Measurements from ENCODE around the gene RASSF4. TPM values are rescaled to one million over a fixed set of nuclear protein-coding genes. Genes with fewer than 3 reads are reported as not detected.

The RASSF4 gene
- total RNA-seq, 1 donor from 2014 or later, result 0.23 TPM

DNA sequence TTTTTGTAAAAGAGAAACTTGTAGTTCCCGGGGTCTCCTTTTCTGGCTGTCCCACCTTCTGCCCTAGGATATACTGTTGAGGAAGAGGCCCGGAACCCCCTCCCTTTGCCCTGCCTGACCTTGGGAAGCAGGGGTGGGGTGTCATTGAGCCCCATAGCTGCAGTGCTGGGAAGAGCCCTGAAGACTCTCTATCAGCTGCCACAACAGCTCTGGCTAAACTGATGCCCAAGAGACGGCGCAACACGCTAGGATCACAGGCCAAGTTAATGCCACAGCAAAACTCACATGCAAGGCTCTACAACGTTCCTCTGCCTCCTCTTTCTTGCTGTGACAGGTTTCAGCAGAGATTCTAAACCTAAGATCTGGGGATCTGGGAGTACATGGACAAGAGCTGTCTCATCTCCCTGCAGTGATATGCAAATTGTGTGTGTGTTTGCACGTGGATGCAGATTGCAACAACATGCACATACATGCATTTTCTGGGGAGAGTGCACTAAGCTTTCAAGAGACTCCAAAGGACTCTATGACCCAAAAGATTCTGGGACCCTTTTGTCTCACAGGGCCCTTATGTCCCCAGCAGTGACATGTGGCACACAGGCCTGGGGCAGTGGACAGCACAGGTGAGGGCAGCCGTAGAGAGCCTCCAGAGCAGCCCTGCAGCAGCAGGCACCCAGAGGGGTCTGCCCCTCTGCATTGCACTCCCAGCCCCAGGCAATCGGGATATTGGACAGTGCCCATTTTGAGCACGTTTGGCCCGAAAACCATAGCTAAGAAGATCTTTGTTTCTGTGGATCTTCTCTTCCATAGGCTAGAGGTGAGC, 2.5 kb downstream of the RASSF4 start:
- intact Hi-C loops (cut with micrococcal nuclease), result no loop called here

DNA sequence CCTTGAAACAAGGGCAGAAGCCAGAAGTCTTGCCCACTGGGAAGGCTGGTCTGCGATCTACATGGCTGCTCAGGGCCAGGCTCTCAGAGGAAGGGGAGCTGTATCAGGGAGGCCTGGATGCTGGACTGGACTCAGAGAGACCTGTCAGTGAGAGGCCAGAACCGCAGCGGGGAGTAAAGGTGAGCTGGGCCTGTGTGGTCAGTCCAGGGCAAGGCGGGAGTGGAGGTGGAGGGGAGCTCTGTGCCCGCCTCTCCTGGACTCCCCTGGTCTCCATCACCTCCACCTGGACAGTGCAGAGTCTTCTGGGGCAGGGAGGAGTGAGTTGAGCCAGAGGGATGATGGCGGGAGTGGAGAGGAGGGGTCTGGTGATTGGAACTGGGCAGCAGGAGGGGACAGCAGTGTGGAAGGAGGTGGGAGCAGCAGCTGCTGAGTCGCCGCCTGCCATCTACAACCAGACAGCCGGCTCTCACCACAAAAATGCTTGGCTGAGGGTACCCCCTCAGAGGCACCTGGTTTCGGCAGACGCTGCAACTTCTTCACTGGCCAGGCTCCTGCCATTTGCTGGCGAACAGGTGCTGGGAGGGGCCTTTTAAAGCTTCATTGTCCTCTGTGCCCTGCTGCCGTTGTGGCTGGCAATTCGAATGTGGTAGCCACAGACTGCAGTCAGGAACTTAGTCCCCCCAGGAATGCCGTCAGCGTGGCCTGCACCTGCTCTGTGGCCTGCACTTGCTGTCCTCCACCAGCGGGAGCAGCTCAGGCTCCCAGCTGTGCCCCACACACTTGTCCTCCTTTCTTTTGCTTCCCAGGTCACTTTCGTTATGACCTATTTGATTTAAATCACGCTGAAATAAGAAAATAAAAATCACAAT, 3.5 kb downstream of the RASSF4 start:
- intact Hi-C loops (cut with micrococcal nuclease), result no loop called here

DNA sequence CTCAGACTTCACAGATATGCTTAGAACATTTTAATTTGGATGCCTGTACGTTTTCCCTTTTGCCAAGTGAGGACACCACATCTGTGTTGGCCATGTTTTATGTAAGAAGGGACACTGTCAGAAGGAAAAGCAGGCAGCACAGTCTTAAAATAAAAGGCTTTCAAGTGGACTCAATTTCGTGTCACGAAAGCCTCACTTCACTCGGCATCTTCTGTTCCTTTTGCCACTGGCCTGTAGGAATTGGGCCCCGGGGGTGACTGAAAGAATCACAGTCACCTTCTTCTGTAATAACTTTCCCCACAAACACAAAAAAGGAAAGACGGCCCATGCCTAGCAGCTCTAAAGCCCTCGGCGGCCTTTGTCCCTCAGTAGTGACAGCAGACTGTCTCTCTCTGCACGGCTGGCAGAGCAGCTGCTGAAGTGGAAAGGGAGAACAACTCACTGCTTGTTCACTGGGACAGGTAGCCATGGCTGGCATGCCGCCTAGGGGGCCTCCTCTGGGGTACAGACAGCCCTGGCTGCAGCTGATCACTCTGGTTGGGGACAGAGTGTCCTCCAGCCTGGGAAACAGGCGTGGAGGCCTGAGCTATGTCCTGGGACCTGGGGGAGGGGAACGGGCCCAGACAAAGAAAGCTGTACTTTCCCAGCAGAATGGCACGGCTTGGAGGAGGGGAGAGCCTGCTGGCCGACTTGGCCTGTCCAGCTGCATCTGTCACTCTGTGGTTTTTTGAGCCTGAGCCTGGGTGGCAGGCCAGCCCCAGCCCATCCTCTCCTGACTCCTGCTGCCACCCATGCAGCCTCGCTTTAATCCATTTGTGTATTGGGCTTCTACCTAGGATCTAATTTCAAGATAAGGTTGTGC, 4.4 kb downstream of the RASSF4 start:
- intact Hi-C loops (cut with micrococcal nuclease), result no loop called here

DNA sequence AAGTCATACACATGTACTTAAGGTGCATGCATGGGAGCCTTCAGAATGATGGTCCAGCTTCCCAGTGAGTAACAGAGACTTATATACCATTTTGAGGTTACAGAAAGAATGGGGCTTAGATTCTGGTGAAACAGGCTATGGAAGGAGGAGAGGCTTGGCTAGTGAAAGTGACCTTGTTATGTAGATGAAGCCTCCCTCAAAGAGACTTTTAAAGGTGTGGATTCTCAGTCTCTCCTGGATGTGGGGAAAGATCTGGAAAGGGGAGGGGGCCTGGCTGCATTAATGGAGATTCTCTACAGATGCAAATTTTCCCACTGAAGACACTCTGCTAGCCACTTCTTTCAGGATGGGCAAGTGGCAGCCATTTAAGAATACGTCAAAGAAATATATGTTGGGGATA, 5.5 kb downstream of the RASSF4 start:
- intact Hi-C loops (cut with micrococcal nuclease), result no loop called here

DNA sequence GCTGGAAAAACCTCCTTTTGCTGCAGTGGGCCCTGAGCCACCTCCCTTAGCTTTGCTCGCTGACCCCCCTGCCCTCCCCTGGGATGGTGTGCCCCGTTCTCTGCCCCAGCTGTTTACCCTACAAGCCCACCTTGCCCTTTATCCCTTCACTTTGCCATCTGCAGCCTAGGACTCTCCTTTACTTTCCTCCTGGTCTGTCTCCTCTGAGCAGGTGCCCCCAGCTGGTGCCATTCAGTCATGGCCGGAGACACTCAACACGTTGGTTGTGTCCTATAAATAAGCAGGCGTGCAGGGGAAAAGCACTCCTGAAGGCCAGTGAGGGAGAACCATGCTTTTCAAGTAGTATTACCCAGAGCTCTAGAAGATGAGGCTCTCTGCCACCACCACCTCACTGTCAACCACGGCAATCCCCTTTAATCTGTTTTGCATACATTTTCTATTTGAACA, 6.1 kb downstream of the RASSF4 start:
- intact Hi-C loops (cut with micrococcal nuclease), result no loop called here

DNA sequence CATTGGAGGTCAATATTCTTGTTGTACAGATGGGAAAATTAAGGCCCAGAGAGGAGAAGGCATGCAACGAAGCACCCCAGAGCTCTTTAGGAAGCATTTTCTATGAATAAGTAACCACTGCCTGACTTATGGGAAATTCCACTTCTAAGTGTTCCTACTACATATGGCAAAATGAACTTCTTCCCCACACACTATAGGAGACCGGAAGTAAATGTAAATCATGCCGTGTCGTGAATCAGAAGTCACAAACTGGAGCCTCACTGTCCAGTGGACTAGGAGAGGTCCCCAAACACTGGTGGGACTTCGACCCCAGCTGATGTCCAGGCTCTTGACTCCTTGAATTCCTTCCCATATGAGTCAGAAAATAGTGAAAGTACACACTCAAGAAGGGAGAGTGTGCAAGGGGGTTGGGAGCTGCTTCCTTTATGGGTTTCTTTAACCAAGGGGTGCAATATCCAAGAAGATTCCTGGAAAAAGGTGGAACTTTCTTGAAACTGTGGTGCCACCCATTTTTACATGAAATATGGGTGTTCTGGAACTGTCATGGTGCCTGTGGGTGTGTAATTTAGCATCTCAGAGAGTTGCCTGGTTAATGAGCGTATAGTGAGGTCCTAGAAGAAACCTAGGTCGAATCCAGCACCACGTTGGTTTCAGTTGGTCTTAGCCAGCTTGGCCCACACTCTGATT, 6.7 kb downstream of the RASSF4 start:
- intact Hi-C loops (cut with micrococcal nuclease), result no loop called here

DNA sequence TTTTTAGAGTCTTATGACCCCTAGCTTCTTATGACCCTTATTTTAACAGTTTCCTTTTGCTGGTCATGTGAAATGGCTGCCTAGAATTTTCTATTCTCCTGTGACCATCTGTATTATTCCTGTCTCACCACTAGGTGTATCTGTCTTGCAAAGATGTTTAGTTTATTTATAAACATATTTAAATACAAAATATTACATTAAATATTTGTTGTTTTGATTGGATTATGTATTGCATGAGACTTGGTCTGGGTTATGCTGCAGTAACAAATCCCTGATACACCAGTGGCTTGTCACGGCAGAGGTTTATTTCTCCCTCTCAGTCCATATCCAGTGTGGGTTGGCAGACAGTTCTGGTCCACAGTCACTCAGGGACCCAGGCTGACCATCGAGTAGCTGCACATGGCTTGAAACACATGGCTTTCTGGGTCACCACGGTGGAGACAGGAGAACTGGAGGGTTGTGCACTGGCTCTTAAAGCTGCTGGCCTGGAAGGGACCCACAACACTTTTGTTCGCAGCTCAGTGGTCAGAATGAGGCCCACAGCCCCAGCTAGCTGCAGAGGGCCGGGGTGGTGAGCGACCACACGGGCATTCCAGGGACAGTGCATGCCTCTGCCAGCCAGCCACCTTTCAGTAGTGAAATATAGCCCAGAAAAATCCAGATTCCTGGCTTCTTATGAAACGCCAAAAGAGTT, 7.4 kb downstream of the RASSF4 start:
- intact Hi-C loops (cut with micrococcal nuclease), result no loop called here

DNA sequence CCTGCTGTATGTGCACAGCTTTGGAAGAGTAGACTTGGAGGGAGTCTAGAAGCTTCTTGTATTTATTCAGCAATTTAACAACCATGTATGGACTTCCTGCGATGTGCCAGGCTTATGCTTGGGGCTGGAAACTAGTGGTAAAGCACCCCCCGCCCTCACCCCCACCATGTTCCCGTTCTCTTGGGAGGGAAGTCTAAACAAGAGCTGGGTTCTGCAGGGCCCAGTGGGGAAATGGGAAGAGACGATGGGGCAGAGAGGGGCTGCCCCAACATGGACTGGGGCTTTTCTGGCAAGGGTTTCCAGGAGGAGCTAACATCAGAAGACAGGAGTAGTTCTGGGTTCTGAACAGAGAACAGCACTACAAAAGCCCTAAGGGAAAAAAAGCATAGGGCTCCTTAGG, 8.0 kb downstream of the RASSF4 start:
- intact Hi-C loops (cut with micrococcal nuclease), result no loop called here

DNA sequence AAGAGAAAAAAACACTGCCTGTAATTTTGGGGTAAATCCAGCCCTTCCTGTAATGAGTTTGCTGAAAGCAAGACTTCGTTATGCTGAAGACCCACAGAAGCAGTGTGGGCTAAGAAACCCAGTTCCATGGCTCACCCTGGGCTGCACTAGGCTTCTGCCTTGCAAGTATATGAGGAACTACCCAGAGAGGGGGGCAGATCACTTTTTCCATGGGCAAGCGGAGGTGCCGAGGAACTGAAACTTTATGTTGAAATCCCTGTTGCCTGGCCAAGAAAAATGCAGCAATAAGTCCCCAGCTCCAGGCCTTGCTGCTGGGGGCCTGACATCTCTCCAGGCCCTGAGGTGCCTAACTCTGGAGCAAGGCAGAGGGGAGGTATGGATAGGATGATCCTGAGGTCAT, 8.5 kb downstream of the RASSF4 start:
- intact Hi-C loops (cut with micrococcal nuclease), result no loop called here

DNA sequence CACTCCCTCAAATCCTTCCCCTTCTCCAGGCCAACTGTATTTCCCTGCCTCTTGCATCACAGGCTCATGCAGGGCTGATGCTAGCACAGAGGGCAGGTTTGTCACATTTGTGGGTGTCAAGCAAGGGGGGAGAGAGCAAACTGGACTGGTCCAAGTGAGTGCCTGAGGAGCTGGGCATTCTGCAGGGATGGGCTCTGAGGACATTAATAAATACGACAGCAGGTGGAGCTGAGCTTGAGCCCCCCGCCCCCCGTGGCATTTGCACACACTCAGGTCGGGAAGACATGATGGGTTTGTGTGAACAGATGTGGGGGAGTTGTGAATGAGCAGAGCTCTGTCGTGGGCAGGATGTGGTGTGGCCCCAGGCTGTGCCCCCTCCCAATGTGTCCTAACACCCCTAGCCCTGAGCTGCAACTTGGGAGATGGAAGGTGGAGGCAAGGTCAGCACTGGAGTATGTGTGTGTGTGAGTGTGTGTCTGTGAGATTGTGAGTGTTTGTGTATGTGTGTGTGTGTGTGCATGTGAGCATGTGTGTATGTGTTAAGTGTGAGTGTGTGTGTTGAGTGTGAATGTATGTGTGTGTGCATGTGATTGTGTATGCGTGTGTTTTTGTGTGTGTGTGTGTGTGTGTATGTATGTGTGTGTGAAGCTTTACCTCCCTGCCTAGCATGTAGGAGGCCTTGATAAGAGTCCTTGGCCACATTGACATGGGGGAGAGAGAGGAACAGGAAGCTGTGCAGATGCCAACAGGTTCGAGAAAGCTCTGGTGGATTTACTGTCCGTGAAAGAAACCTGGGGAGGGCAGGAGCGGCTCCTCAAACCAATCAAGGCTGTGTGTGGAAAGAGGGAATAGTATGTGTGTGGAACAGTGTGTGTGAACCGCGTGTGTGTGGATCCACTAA, 9.1 kb downstream of the RASSF4 start:
- intact Hi-C loops (cut with micrococcal nuclease), result no loop called here

DNA sequence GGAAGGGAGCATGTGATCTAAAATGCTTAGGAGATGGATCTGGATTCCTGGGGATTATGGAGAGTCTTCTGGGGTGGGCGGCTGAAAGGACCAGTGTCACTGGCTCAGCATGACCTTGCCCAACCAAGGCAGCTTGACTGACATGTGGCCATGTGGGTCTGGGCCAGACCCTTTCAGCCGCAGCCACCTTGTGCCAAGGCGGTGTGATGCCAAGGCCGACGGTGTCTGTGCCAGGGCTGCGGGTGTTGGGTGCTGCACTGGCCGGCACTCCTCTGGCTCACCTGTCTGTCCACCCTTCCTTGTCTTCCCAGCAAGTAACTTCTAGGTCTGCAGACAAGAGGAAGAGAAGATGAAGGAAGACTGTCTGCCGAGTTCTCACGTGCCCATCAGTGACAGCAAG, 10.3 kb downstream of the RASSF4 start:
- intact Hi-C loops (cut with micrococcal nuclease), result loop anchor here (10.0 kb wide), 1 partner anchor 95 kb away; no protein-coding TSS in a partner anchor

DNA sequence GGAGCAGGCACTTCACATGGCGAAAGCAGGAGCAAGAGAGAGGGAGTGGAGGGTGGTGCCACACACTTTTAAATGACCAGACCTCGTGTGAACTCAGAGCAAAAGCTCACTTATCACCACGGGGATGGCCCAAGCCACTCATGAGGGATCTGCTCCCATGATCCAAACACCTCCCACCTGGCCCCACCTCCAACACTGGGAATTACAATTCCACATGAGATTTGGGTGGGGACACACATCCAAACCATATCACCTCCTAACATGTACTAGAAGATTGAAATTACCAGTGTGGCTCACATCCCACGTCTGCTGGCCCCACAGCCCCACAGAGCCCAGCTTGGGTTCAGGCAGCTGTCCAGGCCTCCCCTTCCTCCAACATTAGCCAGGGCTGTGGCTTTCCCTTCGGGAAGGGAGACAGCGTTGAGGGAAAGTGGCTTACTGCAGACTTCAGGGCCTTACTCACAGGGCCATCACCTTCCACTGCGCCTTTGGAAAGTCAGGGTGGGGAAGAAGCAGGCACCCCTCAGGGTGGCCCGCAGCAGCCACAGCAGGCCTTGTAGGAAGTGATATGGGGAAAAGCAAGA, 11.3 kb downstream of the RASSF4 start:
- intact Hi-C loops (cut with micrococcal nuclease), result loop anchor here (10.0 kb wide), 1 partner anchor 96 kb away; no protein-coding TSS in a partner anchor

DNA sequence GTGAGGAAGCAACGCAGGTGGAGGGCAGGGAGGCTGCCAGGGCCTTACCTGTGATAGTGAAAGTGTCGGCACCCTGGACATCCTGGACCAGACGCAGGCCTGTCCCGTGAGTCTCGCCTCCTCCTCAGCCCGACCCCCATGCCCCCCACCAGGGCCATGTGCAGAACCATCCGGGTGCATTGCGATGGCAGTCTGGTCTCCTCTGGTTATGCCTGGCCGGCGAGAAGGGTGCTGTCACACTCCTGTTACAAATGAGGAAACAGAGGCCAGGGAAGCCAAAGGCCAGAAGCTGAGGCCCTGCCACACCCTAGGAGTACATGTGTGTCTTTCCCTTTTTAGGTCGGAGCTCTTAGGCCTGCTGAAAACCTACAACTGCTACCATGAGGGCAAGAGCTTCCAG, 11.8 kb downstream of the RASSF4 start:
- intact Hi-C loops (cut with micrococcal nuclease), result loop anchor here (10.0 kb wide), 1 partner anchor 97 kb away; no protein-coding TSS in a partner anchor

DNA sequence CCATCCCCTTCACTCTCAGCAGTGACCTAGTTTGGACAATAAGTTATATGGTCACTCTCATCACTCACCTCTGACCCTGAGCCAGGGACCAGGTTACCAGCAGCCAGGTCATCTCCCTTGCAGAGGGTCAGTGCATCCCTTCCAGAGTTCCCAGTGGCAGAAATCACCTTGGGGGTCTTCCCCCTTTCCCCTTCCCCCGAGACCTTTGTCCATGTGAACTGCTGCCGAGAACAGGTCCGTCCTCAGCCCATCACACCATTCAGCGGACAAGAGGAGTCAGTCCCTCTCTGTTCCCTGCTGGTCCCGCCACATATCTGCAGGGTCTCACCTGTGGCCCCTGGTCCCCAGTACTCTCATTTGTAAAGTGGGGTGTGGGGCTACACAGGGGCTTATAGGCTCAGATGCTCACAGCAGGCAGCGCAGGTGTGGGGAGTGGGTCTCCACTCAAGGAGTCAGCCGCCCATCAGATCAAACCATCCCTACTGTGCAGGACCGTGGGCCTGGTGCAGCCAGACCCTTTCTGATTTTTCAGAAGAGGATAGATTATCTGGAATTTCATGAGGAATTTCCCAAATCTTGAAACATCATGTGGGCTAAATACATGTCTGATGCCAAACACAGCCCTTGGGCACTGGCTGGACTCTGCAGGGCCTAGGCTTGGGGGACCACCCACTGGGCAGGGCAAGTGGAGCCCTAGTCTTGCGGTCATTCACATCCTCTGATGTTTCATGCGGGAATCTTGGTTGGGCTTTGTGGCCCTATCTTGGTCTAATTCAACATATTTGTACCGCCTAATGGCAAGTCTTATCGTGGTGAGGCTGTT, 12.5 kb downstream of the RASSF4 start:
- intact Hi-C loops (cut with micrococcal nuclease), result loop anchor here (10.0 kb wide), 1 partner anchor 97 kb away; no protein-coding TSS in a partner anchor

DNA sequence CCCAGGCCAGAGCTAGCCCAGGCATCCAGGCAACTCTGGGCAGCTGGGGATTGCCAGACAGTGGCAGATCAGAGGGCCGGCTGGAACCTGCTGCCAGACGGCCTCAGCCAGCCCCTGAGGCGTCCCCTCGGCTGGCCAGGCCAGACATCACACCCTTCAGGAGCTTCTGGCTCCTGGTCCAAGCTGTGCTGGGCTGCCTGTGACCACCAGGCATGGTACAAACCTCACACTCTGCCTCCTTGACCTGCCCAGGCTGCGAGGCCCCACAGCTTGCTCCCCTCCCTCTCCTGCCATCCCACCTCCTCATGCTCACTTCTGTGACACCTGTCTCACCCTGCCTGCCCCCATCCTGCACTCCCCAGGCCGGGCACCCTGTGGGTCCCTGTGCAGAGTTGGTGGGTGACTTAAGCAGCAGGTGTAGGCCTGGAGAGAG, 13.3 kb downstream of the RASSF4 start:
- intact Hi-C loops (cut with micrococcal nuclease), result loop anchor here (10.0 kb wide), 1 partner anchor 98 kb away; no protein-coding TSS in a partner anchor

DNA sequence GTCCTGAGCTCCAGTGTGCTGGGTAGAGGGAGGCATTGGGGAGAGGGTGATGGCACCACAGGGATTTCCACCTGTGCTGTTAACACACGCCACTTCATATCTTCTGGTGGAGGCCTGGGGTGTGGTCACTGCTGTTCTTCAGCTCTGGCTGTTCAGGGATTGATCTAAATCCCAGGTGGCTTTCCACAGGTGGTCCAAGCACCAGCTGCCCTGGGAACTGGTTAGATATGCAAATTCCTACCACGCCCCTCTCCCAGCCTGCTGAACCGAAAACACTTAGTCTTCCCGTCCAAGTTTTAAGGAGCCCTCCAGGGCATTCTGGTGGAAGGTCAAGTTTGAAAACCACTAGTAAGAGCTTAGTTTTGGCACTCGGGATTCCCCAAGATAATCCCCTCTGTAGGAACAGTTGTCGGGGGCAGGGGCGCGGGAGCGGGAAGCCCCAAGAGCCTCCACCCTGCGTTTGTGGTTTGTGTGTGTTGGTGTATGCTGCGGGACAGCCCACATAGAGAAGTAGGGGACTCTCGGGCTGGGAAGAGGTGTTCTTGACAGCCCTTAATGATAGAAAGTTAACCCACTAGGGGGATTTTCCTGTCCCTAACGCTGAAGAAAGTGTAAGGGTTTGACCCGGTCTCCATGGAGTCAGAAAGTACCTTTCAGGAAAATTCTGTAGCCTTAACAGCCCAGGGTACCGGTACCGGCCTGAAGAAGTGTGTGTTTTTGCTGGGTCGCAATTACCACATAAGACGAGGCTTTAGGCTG, 13.9 kb downstream of the RASSF4 start:
- intact Hi-C loops (cut with micrococcal nuclease), result loop anchor here (2.0 to 10.0 kb wide), 2 partner anchors 27 to 99 kb away; partner anchors contain the start of gene ZNF22

Measured in T-helper 2 cell treated with Interferon-gamma antibody and Interleukin-4, amounts not matched to agents 100 ng/mL and 5 ng/mL, for 36 hours (primary cell).